Fibroblast of upper back skin (primary cell): ENCODE results near the gene TPP2.

ENCODE experiments used
- DNase-seq: peaks from one replicate; pipeline ENCODE4 v3.0.0-alpha.2; 2013

The TPP2 gene

GRCh38 chr13:102658660-102659059, 61.9 kb downstream of the TPP2 start:
- DNase-seq, result peak; percentile 4

GRCh38 chr13:102659168-102659713, 62.5 kb downstream of the TPP2 start:
- DNase-seq, result no peak

DNA sequence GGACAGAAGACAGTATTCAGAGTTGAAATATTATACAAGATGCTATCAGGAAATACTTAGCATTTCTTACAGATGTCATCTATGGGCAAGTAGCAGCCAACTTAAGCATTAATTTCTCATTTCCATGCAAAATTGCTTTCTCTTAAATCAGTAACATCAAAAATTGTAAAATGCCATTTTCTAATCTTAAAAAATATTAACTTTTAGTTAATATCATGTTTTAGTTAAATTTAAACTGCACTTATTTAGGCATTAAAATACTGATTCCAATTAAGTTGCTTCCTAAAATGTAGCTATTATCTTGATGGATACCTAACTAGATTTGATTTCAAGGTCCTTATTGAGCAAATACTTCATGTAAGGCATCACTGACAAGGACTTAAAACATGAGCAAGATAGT, 70.2 kb downstream of the TPP2 start:
- no peak for DNase-seq

GRCh38 chr13:102667911-102668310, 71.1 kb downstream of the TPP2 start:
- no peak for DNase-seq

GRCh38 chr13:102670130-102670529, 73.3 kb downstream of the TPP2 start:
- no peak for DNase-seq

DNA sequence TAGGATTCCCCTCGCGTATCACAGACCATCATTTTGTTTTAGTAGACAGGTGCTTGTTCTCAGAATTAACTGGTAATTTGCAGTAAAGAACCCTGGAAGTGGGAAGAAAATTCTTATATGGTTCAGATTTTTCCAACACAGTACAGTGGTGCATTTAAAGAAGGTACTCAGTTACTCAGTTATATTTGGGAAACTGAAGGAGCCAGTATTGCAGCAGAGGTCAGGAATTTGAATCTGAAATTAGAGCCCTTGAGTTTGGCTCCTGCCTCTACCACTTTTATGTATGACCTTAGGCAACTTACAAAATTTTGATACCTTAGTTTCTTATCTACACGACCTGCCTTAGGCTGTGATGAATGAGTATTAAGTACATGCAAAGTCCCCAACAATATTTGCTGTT, 78.3 kb downstream of the TPP2 start:
- DNase-seq, result no peak

GRCh38 chr13:102677122-102677521, 80.3 kb downstream of the TPP2 start:
- no peak for DNase-seq

- no peak for DNase-seq
Measured at GRCh38 chr13:102678339-102679107, 81.7 kb downstream of the TPP2 start.

DNA sequence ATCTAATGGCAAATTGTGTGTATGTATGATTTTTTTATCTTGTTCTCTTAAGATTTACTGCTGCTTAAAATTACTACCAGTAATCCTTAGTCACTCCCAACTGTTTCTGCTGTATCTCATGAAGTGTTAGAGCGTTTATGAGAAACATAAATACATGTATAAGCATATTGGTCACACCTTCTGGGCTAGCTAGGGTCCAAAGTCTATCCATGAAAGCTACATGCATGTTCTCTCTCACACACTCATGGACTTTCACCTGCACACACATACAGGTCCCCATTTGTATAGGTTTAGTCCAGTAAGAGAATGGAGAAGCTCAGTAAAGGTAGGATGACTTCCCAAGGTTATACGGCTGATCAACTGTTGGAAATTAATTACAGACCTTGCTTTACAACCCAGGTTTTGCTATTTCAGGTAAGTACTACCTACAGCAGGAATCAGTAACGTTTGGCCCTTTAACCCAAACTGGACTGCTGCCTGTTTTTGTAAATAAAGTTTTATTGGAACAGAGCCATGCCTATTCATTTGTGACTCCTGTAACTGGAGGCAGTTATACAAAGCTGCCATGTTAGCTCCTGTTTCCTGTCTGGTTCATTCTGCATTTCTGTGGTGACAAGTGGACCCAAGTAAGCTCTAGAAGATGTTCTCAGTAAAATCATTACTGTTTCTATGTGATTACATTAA, 82.8 kb downstream of the TPP2 start:
- DNase-seq, result no peak

GRCh38 chr13:102680133-102680717, 83.4 kb downstream of the TPP2 start:
- DNase-seq, result no peak

DNA sequence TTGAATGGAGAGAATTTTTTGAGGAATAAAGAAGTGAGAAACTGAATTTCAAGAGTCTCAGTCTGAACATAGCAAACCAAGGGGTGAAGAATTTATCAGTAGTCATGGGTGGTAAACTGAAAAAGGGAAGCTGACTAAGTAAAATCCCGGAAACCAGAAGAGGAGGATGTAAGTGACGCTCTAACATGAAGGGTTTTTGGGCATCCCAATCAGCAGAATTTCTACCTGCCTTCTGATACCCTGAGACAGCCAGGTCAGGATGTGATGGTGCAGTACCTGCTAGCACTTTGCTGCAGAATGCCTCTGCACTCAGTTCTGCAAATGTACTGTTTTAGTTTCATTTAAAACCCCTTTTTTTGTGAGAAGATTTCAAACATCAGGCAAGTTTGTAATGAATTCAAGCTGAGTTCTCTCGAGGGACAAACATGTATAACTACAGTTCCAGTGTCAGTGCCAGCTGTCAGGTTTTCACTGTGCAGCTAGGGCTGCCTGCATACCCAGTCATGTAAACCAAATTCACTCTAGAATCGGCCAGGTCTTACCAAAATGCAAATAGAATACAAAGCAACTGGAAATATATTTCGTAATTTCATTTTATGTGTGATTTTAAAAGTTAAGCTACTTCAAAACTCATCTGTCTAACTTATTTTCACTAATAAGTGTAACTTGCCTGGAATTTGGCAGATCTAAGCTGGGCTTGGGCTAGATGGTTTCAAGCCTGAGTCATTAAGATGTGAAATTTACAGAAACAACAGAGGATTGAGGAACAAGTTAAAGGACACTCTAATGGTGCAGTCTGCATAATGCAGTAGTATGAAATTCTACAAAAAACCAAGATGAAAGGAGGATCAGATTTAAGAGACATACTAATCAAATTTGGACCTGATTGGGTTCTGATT, 84.3 kb downstream of the TPP2 start:
- DNase-seq, result peak; percentile 35

GRCh38 chr13:102682211-102682610, 85.4 kb downstream of the TPP2 start:
- DNase-seq, result no peak

DNA sequence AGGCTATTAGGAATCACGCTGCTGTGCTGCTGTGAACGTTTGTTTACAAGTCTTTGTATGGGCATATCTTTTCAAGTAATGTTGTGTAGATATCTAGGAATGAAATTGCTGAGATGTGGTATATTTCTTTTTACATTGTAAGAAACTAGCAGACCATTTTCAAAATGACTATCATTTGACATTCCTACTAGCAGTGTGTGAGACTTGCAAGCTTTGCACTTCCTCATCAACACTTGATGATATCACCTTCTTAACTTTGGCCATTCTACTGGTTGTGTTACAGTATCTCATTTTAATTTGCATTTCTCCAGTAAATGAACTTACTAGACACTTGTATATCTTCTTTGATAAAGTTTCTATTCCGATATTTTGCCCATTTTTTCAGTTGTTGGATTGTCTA, 85.9 kb downstream of the TPP2 start:
- DNase-seq, result no peak

GRCh38 chr13:102683637-102684036, 86.9 kb downstream of the TPP2 start:
- DNase-seq, result no peak

GRCh38 chr13:102686024-102686423, 89.2 kb downstream of the TPP2 start:
- DNase-seq, result no peak

- no peak for DNase-seq
Measured at GRCh38 chr13:102687520-102687919, 90.7 kb downstream of the TPP2 start.

- no peak for DNase-seq
Measured at GRCh38 chr13:102688306-102688973, 91.7 kb downstream of the TPP2 start.

- DNase-seq, result no peak
Measured at GRCh38 chr13:102690883-102691282, 94.1 kb downstream of the TPP2 start.

- no peak for DNase-seq
Measured at GRCh38 chr13:102692491-102692826, 95.7 kb downstream of the TPP2 start.

- DNase-seq, result no peak
Measured at GRCh38 chr13:102693250-102693649, 96.5 kb downstream of the TPP2 start.

DNA sequence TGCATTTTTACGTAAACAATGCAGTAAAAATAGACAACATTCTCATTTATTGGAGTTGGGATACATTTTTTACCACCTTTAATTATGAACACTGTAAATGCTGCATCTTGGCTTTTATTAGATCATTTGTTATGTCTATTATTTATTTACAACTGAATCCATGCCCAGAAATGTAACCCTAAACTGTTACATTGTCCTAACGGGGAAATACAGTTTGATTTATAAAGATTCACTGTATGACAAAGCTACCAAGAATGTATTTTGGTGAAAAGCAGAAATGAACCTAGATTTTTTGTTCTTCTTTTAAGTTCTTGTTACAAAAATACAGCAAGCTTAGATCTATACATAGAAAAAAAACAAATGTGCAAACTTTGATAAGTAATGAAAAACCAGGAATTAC, 97.0 kb downstream of the TPP2 start:
- DNase-seq, result peak; percentile 45

GRCh38 chr13:102694937-102695336, 98.2 kb downstream of the TPP2 start, which contains the start of gene METTL21C:
Gene METTL21C, minus strand, starts transcription at chr13:102695044. Its CDS starts 546 bp downstream, at chr13:102694498.
- no peak for DNase-seq
